Kidney epithelial cell (primary cell): ENCODE measurements around the gene SPART. TPM values are rescaled to one million over a fixed set of nuclear protein-coding genes. Genes with fewer than 3 reads are reported as not detected.

ENCODE experiments used
- DNase-seq: peaks from one replicate; pipeline ENCODE4 v3.0.0-alpha.2; 2010; ENCODE audit warnings: low read depth
- H3K27me3 ChIP-seq: 2 replicates; pipeline ENCODE4 v1.6.0; 2011; ENCODE audit warnings: low read length; ENCODE audit not compliant: control insufficient read depth, insufficient read depth
- H3K36me3 ChIP-seq: 2 replicates; pipeline ENCODE4 v1.5.1; 2011; ENCODE audit warnings: low read length; ENCODE audit not compliant: control insufficient read depth, insufficient read depth
- H3K4me3 ChIP-seq: 2 replicates; pipeline ENCODE4 v1.5.1; 2011; ENCODE audit warnings: low read depth, mild to moderate bottlenecking, control low read depth, low read length
- CTCF ChIP-seq: IDR thresholded peaks from 2 replicates; pipeline ENCODE4 v1.5.1; 2011; ENCODE audit warnings: mild to moderate bottlenecking, moderate library complexity, low read length, control low read depth, inconsistent platforms; ENCODE audit not compliant: insufficient read depth, poor library complexity, severe bottlenecking
- total RNA-seq: library from RNA; depleted of rRNA; stranded (reverse); fragments of >200 nt; gene quantifications from 2 replicates; pipeline ENCODE4 v1.2.3, GENCODE V29; 2015

SPART gene
- total RNA-seq, 1 donor from 2014 or later, result 51.0 TPM

- TF ChIP-seq CTCF, result no peak
- Histone ChIP-seq H3K36me3 (no peaks in the 10 kb centered on the region), H3K4me3 (no peak overlapping the region), H3K27me3 (no peaks in the 10 kb centered on the region)
- no peak for DNase-seq
Observed at GRCh38 chr13:36362914-36363313, 16.7 kb upstream of the SPART start.

- no peak for TF ChIP-seq CTCF
- H3K27me3 ChIP-seq, result no peaks in the 10 kb centered on the region
- peak; percentile 76 for DNase-seq
- H3K36me3 ChIP-seq, result no peaks in the 10 kb centered on the region
- H3K4me3 ChIP-seq, result no peak overlapping the region
Observed at GRCh38 chr13:36362251-36362650, 16.1 kb upstream of the SPART start.

GRCh38 chr13:36360903-36361302, 14.7 kb upstream of the SPART start:
- Histone ChIP-seq H3K4me3 (no peak overlapping the region), H3K36me3 (no peaks in the 10 kb centered on the region), H3K27me3 (no peaks in the 10 kb centered on the region)
- DNase-seq, result no peak
- TF ChIP-seq CTCF, result no peak

GRCh38 chr13:36359301-36359950, 13.2 kb upstream of the SPART start:
- H3K36me3 ChIP-seq, result no peaks in the 10 kb centered on the region
- H3K27me3 ChIP-seq, result no peaks in the 10 kb centered on the region
- no peak overlapping the region for H3K4me3 ChIP-seq
- TF ChIP-seq CTCF, result no peak
- no peak for DNase-seq

- no peak for TF ChIP-seq CTCF
- Histone ChIP-seq H3K4me3 (no peak overlapping the region), H3K36me3 (no peaks in the 10 kb centered on the region), H3K27me3 (no peaks in the 10 kb centered on the region)
- no peak for DNase-seq
Observed at GRCh38 chr13:36358175-36358718, 12.1 kb upstream of the SPART start.

GRCh38 chr13:36357692-36358091, 11.5 kb upstream of the SPART start:
- Histone ChIP-seq H3K36me3 (no peaks in the 10 kb centered on the region), H3K27me3 (no peaks in the 10 kb centered on the region), H3K4me3 (no peak overlapping the region)
- no peak for TF ChIP-seq CTCF
- DNase-seq, result no peak
